GM12875 (cell line): ENCODE data around the gene C1orf94.

Experiments used
- H3K4me3 ChIP-seq: one replicate; pipeline ENCODE4 v1.5.1; 2011; ENCODE audit warnings: low read depth, low read length, control low read depth
- CTCF ChIP-seq: IDR thresholded peaks from 2 replicates; pipeline ENCODE4 v1.5.1; 2011; ENCODE audit warnings: low read depth, mild to moderate bottlenecking, control low read depth, inconsistent platforms, low read length, moderate library complexity, borderline replicate concordance; ENCODE audit not compliant: insufficient read depth

Gene C1orf94

GRCh38 chr1:34132161-34132420 lies 44.6 kb upstream of the C1orf94 start:
- H3K4me3 ChIP-seq, result no peak overlapping the region
- no peak for TF ChIP-seq CTCF

DNA sequence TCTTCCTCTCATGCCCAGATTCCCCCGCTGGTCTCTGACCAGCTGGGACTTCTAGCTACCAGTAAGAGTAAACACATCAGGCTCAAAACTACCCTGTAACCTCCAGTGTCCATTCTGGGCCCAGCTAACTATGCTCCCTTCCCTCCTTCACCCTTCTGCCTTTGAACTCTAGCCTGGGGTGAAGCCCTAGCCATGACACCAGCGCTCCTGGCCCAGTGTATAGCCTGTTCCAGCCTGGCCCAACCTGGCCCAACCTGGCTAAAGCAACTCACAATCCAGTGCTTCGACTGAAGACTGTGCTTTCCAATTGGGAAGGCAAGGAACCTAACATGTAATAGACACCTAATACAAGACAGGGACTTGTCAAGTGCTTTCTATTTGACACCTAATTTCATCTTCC lies 39.3 kb upstream of the C1orf94 start:
- TF ChIP-seq CTCF, result no peak
- no peak overlapping the region for H3K4me3 ChIP-seq

DNA sequence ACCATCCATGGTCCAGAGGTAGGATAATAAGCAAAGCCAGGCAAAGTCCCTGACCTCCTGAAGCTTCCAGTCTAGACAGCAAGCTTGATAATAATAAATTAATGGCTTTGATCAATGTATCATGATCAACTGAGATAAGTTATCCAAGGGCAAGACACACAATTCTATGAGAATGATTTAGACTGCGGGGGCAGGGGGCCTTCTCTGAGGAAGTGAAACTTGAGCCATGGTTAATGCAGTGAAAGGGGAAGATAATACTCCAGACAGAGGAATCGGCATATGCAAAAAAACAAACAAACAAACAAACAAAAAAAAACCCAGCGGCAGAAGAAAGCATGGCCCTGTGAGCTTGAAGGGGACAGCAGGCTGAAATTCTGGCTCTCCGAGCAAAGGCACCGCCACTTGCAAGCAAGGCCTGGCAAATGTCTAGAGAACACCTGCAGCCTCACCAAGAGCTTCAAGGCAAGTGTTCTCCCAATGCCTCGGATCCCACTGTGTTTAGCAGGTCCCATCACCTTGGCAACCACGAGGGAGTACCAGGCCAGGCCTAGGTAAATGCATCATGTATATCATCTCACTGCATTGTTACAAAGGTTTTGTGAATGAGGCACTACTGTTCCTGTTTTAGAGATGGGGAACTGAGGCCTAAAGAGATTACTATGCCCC lies 36.6 kb upstream of the C1orf94 start:
- H3K4me3 ChIP-seq, result no peak overlapping the region
- TF ChIP-seq CTCF, result no peak

- no peak for TF ChIP-seq CTCF
- H3K4me3 ChIP-seq, result no peak overlapping the region
Observed at GRCh38 chr1:34143975-34144374, 32.7 kb upstream of the C1orf94 start.

DNA sequence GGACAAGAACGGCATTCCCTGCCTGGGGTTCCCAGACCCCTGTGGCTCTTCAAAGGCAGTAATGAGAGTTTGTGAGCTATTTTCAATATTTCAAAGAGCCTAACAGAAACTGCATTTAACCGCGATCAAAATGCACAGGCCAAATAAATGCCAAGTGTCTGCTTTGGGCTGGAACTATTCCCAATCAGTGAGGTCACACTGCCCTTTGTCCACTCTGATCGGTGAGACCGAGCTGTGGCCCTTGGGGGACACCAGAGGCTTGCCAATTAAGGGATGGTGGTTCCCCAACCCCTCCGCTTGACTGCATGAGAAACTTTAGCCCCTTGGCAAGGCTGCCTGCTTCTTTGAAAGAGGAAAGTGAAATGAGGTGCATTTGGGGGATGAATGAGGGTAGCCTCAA lies 31.9 kb upstream of the C1orf94 start:
- no peak for TF ChIP-seq CTCF
- no peak overlapping the region for H3K4me3 ChIP-seq

- TF ChIP-seq CTCF, result no peak
- H3K4me3 ChIP-seq, result no peak overlapping the region
Observed at GRCh38 chr1:34147301-34147700, 29.4 kb upstream of the C1orf94 start.

- TF ChIP-seq CTCF, result no peak
- no peak overlapping the region for H3K4me3 ChIP-seq
Observed at GRCh38 chr1:34149501-34149900, 27.2 kb upstream of the C1orf94 start.
